HG02852 (cell line): ENCODE results near the gene SCNN1B.

Source experiments
- ATAC-seq: cut with Tn5 transposase; IDR thresholded peaks from one replicate; pipeline ENCODE4 v1.9.1; 2021; ENCODE audit warnings: mild to moderate bottlenecking, moderate library complexity; ENCODE audit not compliant: unreplicated experiment

The SCNN1B gene

DNA sequence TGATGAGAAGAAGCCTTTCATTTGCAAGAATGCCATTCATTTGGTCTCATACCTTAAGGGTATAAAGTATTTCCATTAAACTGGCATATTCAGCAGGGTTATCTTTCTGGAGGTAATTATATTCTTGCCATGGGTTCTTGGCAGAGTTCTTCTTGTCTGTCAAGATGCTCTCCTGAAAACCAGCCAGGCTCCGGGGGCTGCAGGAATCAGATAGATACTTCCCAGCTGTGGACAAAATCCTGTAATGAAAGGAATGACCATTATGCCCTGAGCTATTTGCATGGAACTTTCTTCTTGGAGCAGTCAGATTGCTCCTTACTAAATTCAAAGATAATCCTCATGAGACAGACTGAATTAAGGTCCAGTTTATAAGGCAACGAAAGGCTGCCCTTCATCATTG, 103.9 kb downstream of the SCNN1B start:
- ATAC-seq = no peak

DNA sequence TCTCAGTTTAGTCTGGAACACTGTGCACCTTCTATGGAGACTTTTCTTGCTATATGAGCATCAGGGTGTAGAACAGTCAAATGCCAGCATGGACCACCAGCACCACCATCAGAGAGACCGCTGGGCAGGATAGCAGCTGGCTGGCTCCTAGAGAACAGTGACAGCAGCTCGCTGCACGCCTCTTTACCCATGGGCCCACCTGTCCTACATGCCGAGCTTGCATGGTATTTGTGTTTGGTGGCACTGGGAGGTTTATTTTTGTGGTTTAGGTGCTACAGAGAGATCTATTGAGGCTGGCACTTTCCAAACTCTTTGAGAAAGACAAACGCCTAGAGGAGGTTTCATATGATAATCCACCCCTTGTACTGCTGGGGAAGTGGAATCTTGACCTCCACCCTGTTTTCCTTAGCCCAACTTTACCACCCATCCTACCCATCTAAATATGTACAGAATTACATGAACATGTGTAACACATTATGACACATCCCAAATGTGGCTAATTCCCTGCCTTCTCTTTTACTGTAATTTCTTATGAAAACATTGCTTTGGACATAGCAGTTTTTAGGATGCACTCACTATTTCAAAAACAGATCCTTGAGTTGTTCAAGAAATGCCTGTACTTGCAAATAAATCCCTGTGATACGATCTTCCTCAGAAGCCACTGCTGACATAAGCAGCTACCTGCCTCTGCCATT, 104.6 kb downstream of the SCNN1B start:
- ATAC-seq = no peak

DNA sequence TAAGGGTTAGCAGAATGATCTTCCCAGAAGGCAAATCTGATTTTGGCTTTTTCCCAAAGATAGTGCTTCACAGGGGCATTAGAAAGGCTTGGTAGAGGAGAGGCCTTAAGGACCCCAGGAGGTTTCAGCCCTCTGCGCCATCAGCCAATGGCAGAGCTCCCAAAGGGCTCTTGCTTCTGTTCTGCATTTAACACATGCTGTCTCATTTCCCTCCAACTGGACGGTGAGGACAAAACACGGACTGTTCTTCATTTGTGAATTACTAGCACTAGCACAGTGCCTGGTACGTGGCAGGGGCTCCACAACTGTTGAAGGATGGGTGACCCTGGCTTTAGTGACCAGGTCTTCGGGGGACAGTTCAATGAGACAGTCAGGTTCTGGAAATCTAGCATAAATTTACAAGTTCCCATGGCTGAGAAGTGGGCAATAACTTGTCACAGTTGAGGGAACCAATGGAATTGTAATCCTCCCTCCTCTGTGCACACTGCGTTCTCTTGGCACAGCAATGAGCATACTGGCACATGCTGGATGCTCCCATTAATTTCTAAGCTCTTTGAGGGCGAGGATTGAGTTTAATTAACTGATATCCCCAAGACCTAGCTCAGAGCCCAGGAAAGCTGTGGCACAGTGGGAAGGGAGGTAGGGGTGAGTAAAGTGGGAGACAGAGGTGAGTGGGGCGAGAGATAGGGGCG, 105.5 kb downstream of the SCNN1B start:
- no peak for ATAC-seq

DNA sequence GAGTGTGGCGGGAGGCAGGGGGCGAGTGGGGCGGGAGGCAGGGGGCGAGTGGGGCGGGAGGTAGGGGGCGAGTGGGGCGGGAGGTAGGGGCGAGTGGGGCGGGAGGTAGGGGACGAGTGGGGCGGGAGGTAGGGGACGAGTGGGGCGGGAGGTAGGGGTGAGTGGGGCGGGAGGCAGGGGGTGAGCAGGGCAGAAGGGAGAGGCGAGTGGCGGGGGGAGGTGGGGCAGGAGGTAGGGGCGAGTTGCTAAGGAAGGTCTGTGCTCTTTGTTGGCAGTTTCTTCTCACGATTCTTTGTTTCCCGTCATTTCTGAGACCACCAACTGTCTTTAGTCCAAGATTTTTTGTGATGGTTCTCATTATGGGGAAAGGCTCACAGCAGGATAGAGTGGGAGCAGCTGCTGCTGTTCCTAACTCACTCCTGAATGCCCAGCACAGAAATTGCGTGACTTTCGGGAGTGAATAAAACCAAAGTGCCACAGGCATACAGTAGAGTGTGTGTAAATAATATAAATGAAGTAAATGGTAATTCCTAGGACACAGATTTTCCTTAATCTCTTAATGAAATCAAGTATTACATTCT, 106.2 kb downstream of the SCNN1B start:
- ATAC-seq = no peak

DNA sequence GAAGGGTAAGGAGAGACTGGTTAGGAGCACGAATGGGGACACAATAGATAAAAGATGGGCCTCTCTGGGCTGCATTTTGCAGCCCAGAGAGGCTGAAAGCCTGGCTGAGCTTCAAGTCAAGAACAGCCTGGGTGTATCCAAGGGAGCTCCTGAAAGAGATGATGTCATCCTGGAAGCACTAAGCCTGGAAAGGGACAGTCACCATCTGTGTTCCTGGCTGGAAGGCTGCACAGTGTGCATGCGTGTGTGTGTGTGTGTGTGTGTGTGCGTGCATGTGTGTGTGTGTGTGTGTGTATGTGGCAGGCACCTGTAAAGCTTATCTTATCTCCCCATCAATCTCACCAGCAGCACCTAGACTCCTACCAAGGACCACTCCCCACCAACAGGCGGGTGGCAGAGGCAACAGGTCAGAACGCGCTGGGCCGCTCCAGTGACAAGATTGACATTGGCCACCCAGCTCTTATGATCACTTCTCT, 106.8 kb downstream of the SCNN1B start:
- ATAC-seq = no peak

DNA sequence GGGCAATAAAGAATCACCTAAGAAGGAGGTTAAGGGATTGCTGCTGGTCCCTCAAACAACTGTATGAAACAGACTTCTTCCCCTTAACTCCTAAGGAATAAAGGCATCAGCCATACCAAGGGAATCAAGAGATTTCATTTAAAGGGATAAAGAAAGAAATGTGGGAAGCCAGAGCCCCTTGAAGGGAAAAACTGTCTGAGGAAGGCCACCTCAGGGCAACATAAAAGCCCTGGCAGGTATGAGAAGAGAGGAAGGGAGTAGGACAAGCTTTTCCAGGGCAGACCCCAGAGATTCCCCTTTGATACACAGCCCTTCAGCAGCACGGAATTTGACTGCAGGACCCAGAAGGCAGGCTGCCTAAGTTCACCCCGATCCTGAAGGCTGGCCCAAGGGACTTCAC, 107.4 kb downstream of the SCNN1B start:
- ATAC-seq = no peak

DNA sequence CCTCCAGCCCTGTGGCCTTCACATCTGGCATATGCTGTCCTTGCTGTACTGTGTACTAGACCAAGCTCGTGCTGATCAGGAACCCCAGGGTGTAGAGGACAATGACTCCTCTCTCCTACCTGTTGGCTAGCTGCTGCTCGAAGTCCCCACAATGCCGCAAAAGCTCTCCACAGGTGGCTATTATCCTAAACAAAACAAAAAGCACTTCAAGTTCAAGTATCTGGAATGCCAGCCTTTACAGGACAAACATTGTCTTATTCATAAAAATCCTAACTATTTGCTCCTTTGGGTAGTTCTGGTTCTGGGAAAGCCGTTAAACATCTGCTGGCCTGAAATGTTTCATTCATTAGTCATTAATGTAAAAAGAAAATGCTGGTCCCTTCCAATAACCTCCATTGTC, 108.1 kb downstream of the SCNN1B start:
- ATAC-seq = no peak

DNA sequence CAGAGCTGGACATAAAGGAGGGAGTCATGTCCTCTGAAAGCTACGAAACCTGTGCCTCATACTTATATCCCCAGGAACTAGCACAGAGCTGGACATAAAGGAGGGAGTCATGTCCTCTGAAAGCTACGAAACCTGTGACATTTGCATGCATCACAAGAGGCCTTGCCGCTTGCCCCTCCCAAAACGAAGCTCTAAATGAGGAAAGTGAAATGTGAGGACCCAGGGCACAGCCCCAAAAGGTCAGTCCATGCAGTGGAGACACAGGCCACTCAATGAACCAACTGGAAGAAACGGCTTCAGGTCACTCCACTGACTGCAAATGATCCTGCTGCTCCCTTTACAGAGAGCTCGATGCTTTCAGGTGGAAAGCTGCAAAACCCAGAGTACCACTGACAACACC, 112.6 kb downstream of the SCNN1B start:
- no peak for ATAC-seq

DNA sequence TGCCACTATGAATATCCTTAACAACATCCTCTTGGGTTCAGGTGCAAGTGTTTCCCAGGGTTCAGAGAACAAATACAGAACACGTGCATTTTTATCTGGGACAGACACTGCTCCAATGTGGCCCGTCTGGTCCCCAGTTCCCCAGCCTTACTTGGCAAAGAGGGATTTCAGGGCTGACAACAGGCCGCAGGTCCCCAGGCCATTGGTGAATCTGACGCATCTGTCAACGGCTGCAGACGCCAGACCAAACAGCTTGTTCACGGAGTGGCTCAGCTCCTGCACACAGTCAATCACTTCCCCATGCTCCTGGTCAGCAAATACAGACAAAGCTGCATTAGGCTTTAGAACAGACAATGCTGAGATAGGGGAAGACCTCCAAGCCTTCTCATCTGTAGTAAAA, 114.7 kb downstream of the SCNN1B start:
- ATAC-seq = no peak

DNA sequence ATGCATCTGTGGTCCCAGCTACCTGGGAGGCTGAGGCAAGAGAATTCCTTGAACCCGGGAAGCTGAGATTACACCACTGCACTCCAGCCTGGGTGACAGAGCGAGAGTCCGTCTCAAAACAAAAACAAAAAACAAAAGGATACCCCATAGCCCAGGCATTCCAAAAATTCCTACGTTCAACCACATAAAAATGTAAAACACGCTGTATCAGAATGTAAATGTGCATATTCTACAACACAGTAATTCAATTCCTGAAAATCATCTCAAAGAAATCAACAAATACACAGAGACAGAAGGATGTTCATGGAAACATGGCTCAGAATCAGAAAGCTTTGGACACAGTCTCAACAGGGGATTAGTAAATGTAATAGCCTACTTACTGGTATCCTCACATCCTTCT, 117.9 kb downstream of the SCNN1B start:
- no peak for ATAC-seq

DNA sequence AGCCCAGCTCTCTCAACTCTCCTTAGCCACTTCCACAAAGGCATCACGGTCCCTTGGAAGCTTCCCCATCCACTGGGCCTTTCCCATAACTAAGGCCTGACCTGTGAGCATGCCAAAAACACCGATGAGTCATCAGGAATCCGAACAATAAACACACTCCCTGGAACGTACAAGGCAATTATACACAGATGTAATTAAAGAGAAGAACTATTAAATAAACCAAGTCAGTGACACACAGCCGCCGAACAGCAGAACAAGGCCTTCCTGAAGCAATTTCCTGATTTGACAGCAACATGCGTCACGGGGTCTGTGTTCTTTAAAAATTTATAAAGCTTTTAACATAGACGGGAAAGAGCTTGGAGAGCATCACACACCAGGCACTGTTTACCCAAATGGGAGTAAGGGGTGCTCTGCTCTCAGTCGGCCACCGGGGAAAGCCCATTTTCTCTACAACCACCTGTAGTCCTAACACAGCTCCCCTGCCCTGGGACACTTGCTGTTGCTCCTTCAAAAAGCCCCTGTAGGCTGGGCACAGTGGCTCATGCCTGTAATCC, 121.5 kb downstream of the SCNN1B start:
- ATAC-seq = no peak

DNA sequence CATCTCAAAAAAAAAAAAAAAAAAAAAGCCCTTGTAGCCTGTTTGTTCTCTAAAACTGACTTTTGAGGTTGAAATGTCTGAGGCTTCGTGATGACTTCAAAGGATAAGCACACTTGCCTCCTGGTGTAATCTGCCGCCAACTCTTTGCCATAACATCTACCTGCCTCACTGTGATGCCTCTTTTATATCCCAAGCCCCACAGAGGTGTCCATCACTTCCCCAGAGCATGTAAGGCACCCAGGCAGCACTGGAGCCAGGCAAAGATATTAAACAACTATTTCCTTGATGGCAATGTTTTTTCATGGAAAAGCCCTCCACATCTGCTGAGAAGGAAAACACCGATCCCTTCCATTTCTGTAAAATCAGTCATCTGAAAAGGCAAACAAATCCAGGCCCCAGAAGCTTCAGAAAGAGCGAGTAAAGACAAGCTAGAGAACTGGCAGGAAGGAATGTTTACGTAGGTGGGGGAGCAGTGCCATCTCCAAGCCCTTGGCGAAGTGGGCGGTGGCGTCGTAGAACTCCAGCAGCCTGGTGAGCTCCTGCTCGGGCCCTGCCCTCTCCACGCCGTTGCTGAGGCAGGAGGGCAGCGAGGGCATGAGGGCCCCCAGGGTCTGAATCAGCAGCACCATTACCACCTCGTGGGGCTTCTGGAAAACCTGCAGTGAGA, 122.3 kb downstream of the SCNN1B start:
- ATAC-seq = no peak

DNA sequence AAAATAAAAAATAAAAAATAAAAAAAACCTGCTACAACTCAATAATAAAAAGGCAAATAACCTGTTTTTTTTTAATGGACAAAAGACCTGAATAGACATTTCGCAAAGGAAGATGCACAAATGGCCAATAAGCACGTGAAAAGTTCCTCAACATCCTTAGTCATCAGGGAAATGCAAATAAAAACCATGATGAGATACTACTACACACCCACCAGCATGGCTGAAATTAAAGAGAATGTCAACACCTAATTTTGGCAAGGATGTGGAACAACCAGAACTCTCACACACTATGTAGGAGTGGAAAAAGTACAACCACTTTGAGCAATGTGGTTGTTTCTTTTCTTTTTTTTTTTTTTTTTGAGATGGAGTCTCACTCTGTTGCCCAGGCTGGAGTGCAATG, 126.2 kb downstream of the SCNN1B start:
- ATAC-seq = no peak
